Panc1 (cell line): ENCODE measurements around the gene CCL13. TPM values are rescaled to one million over a fixed set of nuclear protein-coding genes. Genes with fewer than 3 reads are reported as not detected.

Source experiments
- ATAC-seq: fragments of 200-7000 bp; cut with Tn5 transposase; 2 replicates; pipeline ENCODE4 v1.9.1; 2020; ENCODE audit warnings: mild to moderate bottlenecking, moderate library complexity
- BruUV-seq: library from RNA; stranded (reverse); fragments of 400-500 nt; replicated peaks from 2 replicates; lab custom pipeline; 2021; lab: Mats Ljungman, UMichigan
- CTCF ChIA-PET: fragments of 300-600 bp; sonication (Branson Sonifier 250); formaldehyde crosslinking; loops from one replicate; lab custom pipeline; 2022; ENCODE audit warnings: antibody characterized with exemption; lab: Charles Lee
- POLR2A ChIA-PET: fragments of 300-600 bp; sonication (Branson Sonifier 250); formaldehyde crosslinking; loops from one replicate; lab custom pipeline; 2022; ENCODE audit warnings: antibody characterized with exemption; lab: Charles Lee
- DNase-seq: peaks from one replicate; pipeline ENCODE4 v3.0.0-alpha.2; 2010; ENCODE audit warnings: low read depth, low spot score
- H3K27ac ChIP-seq: 2 replicates; pipeline ENCODE4 v1.5.1; 2011; ENCODE audit warnings: mild to moderate bottlenecking, low read length, inconsistent platforms
- H3K27me3 ChIP-seq: fragments of 200-500 bp; sonication (Bioruptor generic); 2 replicates; pipeline ENCODE4 v1.6.0; 2014; ENCODE audit warnings: low read length, inconsistent platforms; ENCODE audit not compliant: control insufficient read depth, insufficient read depth
- H3K36me3 ChIP-seq: fragments of 200-500 bp; sonication (Bioruptor generic); 2 replicates; pipeline ENCODE4 v1.5.1; 2014; ENCODE audit warnings: inconsistent platforms, mild to moderate bottlenecking, low read length, moderate library complexity; ENCODE audit not compliant: control insufficient read depth, insufficient read depth
- H3K4me1 ChIP-seq: 2 replicates; pipeline ENCODE4 v1.5.1; 2011; ENCODE audit warnings: inconsistent platforms, mild to moderate bottlenecking, low read length, moderate library complexity; ENCODE audit not compliant: control insufficient read depth, insufficient read depth
- H3K4me3 ChIP-seq, 2 experiments: 2 replicates each; pipeline ENCODE4 v1.5.1; 2011 to 2012; ENCODE audit warnings: low read depth in 2 of 2, low read length in 2 of 2, mild to moderate bottlenecking in 2 of 2, inconsistent platforms in 1 of 2, moderate library complexity in 1 of 2
- H3K9me3 ChIP-seq: fragments of 200-500 bp; sonication (Bioruptor generic); 2 replicates; pipeline ENCODE4 v1.5.1; 2014; ENCODE audit warnings: low read depth, mild to moderate bottlenecking, inconsistent platforms, low read length, moderate library complexity; ENCODE audit not compliant: control insufficient read depth, insufficient read depth
- POLR2AphosphoS5 ChIP-seq: IDR thresholded peaks from 2 replicates; pipeline ENCODE4 v1.6.1; 2012; ENCODE audit warnings: mild to moderate bottlenecking, low read depth, low read length, moderate library complexity
- SIN3A ChIP-seq: IDR thresholded peaks from 2 replicates; pipeline ENCODE4 v1.6.1; 2012; ENCODE audit warnings: low read depth, mild to moderate bottlenecking, low read length, moderate library complexity, borderline replicate concordance; ENCODE audit not compliant: insufficient read depth
- TCF7L2 ChIP-seq: IDR thresholded peaks from 2 replicates; pipeline ENCODE4 v1.6.1; 2011; ENCODE audit warnings: mild to moderate bottlenecking, low read depth, low read length, inconsistent platforms
- in situ Hi-C: cut with HindIII; loops from 2 replicates; pipeline ENCODE4 v1.10.0; 2016; ENCODE audit warnings: low sequenced_read_pairs, low pct_unique_long_range_greater_than_20kb
- intact Hi-C: fragments of 100-400 bp; cut with micrococcal nuclease; formaldehyde crosslinking; loops from one replicate; pipeline ENCODE4 v1.10.0; 2022; ENCODE audit not compliant: unreplicated experiment
- total RNA-seq: library from RNA; stranded (reverse); gene quantifications from one replicate; pipeline ENCODE4 v1.2.1, GENCODE V29; 2021; ENCODE audit not compliant: unreplicated experiment
- TF ChIP-seq, protein P1 (sequence below), 2 experiments: IDR thresholded peaks; 2 replicates each; pipeline ENCODE4 v1.6.1; 2011 to 2012; ENCODE audit warnings: low read depth in 2 of 2, control low read depth in 1 of 2, low read length in 1 of 2, mild to moderate bottlenecking in 1 of 2, moderate library complexity in 1 of 2; ENCODE audit not compliant: insufficient read depth in 1 of 2
- TF ChIP-seq, protein P2 (sequence below): fragments of 450-650 bp; IDR thresholded peaks from 2 replicates; pipeline ENCODE4 v1.5.1; 2017; ENCODE audit warnings: mild to moderate bottlenecking

CCL13 gene
- total RNA-seq, 1 experiment from 2014 or later = not detected

DNA sequence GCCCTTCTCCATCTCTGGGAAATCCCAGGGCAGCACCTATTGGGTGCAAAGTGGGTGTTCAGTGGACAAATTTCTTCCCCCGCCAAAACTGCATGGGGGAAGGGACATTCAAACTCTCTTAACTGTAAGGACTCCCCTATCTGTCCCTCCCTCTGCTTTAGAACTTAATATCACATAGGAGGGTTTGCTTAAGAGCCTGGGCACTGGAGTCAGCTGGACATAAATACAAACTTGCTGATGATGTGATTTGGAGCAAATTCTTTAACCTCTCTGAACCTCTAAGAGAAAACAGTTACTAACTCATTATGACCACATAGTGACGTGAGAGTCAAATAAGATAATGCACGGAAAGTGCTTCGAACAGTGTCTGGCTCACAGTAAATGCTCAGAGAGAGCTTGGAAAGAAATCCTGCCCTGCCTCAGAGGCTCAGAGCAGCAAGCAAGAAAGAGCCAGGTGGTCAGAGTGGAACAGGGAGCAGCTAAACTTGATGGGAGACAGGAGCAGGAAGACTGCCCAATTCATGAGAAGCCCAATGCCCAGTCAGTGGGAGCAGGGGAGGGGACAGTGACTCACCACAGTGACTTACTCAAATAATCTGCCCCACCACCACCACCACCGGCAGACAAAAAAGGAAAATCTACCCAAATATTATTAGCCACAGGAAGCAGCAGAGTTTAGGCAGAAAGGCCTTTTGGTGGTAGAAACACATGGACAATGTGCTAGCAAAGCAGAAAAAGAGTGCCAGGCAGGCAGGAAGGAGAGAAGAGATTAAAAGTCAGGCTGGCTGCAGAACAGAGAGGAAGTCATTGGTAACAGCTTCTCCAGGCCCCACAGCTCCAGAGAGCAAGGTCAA lies 30.6 kb downstream of the CCL13 start:
- H3K9me3 ChIP-seq = no peaks in the 10 kb centered on the region
- DNase-seq (no peak), ATAC-seq (no peak)
- H3K27ac ChIP-seq = no peak overlapping the region
- TF ChIP-seq, protein P1, sequence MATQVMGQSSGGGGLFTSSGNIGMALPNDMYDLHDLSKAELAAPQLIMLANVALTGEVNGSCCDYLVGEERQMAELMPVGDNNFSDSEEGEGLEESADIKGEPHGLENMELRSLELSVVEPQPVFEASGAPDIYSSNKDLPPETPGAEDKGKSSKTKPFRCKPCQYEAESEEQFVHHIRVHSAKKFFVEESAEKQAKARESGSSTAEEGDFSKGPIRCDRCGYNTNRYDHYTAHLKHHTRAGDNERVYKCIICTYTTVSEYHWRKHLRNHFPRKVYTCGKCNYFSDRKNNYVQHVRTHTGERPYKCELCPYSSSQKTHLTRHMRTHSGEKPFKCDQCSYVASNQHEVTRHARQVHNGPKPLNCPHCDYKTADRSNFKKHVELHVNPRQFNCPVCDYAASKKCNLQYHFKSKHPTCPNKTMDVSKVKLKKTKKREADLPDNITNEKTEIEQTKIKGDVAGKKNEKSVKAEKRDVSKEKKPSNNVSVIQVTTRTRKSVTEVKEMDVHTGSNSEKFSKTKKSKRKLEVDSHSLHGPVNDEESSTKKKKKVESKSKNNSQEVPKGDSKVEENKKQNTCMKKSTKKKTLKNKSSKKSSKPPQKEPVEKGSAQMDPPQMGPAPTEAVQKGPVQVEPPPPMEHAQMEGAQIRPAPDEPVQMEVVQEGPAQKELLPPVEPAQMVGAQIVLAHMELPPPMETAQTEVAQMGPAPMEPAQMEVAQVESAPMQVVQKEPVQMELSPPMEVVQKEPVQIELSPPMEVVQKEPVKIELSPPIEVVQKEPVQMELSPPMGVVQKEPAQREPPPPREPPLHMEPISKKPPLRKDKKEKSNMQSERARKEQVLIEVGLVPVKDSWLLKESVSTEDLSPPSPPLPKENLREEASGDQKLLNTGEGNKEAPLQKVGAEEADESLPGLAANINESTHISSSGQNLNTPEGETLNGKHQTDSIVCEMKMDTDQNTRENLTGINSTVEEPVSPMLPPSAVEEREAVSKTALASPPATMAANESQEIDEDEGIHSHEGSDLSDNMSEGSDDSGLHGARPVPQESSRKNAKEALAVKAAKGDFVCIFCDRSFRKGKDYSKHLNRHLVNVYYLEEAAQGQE (IDR thresholded peaks at IDR 0.05; ENCODE audit: insufficient read depth in 1 of 2, low read depth in 2 of 2, low read length in 1 of 2) = no peak
- TF ChIP-seq POLR2AphosphoS5 (no peak), SIN3A (no peak), TCF7L2 (no peak)
- intact Hi-C loops (no loop called here), in situ Hi-C loops (no loop called here)
- H3K4me1 ChIP-seq = no peaks in the 10 kb centered on the region
- ChIA-PET CTCF (no interaction called here), POLR2A (no interaction called here)
- no TSS peak for BruUV-seq
- H3K4me3 ChIP-seq = no peak overlapping the region
- peaks cover 3% of the 10 kb centered on the region for H3K27me3 ChIP-seq
- H3K36me3 ChIP-seq = no peaks in the 10 kb centered on the region

DNA sequence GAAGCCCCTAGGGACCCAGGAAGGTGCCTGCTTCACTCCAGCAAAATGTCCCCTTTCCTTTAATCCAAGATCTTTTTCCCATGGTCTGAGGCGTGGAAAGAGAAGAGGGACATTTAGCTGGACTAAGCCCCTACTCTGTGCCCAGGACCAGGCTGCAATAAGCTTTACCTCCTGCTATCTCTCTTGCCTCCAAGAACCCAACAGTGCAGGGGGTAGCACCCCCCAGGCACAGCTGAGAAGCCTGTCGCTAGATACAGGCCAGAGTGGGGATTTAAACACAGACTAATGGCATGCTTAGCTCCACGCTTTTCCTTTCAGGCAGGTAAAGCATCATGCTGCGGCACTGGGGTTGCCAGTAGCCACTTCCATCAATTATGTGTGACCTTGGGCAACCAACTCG lies 31.3 kb downstream of the CCL13 start:
- no peak for DNase-seq
- ChIA-PET CTCF (no interaction called here), POLR2A (no interaction called here)
- intact Hi-C loops (no loop called here), in situ Hi-C loops (no loop called here)
- Histone ChIP-seq H3K27me3 (peaks cover 3% of the 10 kb centered on the region), H3K9me3 (no peaks in the 10 kb centered on the region), H3K4me3 (no peak overlapping the region), H3K4me1 (no peaks in the 10 kb centered on the region), H3K27ac (no peak overlapping the region), H3K36me3 (no peaks in the 10 kb centered on the region)
- no TSS peak for BruUV-seq
- no peak for ATAC-seq
- TF ChIP-seq, protein P1 (IDR thresholded peaks at IDR 0.05; ENCODE audit: insufficient read depth in 1 of 2, low read depth in 2 of 2, low read length in 1 of 2) = no peak
- TF ChIP-seq, protein P2, sequence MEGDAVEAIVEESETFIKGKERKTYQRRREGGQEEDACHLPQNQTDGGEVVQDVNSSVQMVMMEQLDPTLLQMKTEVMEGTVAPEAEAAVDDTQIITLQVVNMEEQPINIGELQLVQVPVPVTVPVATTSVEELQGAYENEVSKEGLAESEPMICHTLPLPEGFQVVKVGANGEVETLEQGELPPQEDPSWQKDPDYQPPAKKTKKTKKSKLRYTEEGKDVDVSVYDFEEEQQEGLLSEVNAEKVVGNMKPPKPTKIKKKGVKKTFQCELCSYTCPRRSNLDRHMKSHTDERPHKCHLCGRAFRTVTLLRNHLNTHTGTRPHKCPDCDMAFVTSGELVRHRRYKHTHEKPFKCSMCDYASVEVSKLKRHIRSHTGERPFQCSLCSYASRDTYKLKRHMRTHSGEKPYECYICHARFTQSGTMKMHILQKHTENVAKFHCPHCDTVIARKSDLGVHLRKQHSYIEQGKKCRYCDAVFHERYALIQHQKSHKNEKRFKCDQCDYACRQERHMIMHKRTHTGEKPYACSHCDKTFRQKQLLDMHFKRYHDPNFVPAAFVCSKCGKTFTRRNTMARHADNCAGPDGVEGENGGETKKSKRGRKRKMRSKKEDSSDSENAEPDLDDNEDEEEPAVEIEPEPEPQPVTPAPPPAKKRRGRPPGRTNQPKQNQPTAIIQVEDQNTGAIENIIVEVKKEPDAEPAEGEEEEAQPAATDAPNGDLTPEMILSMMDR = no peak
- TF ChIP-seq POLR2AphosphoS5 (no peak), SIN3A (no peak), TCF7L2 (no peak)
